Stimulated activated CD8-positive, alpha-beta memory T cell treated with anti-CD3 and anti-CD28 coated beads, Interleukin-15, amount 100 ng/mL, for 48 hours (primary cell): Measurements from ENCODE around the gene SHROOM3.

Experiments
- DNase-seq, 2 donors: peaks; one replicate each; pipeline ENCODE4 v3.0.0-alpha.2; 2020; ENCODE audit warnings: low read depth in 2 of 2

Gene SHROOM3

DNA sequence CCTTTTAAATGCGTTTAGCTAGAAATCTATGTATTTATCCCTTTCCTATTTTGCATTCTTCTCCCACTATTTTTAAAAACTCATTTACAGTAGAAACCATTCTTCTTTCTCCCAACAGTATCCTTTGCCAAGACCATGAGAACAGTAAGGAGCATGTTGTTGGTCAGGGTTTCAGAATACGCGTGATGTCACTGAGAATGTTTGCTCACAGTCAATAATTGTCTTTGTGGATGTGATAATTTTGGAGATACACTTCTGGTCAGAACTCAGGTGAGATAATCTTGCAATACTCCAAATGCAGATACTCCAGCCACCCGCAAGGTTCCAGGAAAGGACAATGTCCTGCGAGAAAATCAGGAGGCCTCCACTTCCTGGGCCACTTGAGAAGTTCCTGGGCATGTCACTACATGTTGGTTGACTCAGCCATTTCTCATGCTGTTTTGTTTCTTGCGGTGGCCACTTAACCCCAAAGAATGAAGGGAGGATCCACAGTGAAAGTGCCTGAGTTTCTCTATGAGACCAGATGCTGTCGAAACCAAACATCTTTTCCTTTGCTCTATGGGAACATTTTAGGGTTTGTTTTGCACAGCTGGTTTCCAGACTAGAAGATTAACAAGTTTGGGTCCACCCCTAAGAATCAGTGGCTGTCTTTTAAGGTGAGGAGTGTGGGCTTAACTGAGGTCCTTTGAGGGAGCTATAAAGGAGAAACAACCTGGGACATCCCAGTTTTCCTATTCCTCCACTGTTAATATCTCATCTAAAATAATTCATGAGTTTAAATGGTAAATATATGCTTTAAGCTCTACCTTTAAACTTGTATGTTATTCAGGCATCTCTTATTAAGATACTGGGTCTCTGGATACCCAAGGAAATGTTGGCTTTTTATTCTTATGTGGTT is 346.9 kb downstream of the SHROOM3 start:
- no peak for DNase-seq

DNA sequence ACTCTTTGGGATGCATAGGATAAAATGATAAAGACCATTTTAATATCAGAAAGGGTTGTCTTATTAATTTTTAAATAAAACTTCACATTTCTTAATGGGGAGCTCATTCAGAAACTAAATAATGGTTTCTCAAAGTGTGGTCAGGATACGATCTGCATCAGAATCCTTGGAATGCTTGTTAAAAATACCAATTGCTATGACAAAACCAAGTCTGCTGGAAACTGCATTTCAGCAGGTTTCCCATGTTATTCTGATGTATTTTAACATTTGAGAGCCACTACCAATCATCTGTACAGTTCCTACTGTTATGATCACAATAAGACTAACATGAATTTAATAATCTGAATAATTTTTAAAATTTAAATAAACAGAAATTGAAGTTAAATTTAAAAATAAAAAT is 347.8 kb downstream of the SHROOM3 start:
- DNase-seq: no peak

DNA sequence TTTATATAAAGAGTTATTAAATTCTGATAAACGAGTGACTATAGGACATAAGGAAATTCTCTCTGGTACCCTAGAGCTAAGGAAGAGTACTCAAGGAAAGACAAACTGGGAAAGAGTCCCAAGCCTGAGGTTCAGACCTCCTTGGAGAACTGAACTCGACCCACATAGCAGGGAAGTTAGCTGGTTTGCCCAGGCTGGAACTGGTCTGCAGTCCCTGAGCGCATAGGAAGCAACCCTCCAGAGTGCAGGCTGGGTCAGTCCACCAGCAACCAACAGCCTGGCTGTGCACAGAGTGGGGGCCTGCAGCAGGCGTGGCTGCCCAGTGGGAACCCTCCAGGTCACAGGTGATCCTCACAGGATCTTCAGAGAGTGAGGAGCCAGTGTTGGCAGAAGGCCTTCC is 348.8 kb downstream of the SHROOM3 start:
- DNase-seq: no peak

DNA sequence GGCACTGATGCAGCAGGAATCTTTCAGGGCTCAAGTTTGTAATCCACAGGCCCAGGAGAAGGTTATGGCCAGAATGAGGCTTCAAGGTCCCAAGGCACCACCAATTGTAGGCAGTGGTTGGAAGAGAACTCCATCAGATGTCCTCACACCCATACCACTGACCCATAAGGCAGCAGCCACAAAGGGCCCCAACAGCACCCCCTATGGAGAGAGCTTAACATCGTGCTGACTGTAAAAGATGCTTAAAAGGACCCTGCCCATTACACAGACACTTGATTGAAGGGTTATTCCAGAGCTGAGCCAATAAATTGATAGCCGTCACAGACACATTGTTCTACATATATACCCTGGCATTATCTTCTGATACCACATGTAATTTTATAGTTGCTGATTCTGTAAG is 349.2 kb downstream of the SHROOM3 start:
- no peak for DNase-seq

GRCh38 chr4:76787898-76788297 is 352.9 kb downstream of the SHROOM3 start:
- DNase-seq: no peak

DNA sequence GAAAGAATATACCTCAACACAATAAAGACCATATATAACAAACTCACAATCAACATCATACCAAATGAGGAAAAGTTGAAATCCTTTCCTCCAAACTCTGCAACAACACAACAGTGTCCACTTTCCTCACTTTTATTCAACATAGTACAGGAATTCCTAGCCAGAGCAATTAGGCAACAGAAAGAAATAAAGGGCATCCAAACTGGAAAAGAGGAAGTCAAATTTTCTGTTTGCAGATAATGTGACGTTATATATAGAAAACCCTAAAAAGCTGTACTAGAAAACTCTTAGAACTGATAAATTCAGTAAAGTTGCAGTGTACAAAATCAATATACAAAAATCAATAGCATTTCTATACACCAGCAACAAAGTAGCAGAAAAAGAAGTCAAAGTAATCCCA is 355.3 kb downstream of the SHROOM3 start:
- no peak for DNase-seq

GRCh38 chr4:76791479-76791878 is 356.4 kb downstream of the SHROOM3 start:
- DNase-seq: no peak

GRCh38 chr4:76792418-76792817 is 357.4 kb downstream of the SHROOM3 start:
- DNase-seq: no peak

GRCh38 chr4:76795243-76795642 is 360.2 kb downstream of the SHROOM3 start:
- no peak for DNase-seq

GRCh38 chr4:76799140-76799539 is 364.1 kb downstream of the SHROOM3 start:
- DNase-seq: no peak

DNA sequence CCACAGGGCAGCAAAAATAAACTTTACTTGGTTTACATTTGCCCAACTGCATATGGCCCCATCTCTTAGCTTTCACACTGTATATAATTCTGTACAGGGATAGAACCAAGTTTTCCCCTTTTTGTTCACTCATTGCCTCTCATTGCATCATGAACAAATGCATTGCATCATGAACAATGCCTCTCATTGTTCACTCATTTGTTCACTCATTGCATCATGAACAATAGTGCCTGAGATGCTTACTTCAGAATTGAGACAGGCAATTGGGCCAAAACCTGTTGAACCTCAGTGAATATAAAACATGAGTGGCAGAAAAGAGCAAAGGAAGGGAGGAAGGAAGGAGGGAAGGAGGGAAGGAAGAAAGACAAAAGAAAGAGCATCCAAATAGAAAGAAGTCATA is 364.7 kb downstream of the SHROOM3 start:
- DNase-seq: no peak

DNA sequence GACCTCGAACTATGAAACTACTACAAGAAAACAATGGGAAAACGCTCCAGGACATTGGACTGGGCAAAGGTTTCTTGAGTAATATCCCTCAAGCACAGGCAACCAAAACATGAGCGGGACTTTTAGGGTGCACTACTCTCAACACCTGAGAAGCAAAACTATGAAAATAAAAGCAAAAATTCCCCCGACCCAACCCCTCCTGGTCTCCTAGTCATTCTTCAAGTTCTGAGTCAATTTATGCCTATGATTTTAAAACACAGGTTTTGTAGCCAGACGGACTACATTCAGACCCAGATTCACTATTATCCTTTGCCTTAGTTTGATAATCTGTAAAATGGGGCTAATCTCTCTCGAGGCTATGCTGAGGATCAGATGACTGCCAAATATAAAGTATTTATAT is 365.9 kb downstream of the SHROOM3 start:
- DNase-seq: no peak

- DNase-seq: no peak
These were observed 366.7 kb downstream of the SHROOM3 start for GRCh38 chr4:76801621-76802235.

GRCh38 chr4:76802236-76803021 is 367.4 kb downstream of the SHROOM3 start:
- DNase-seq: no peak

DNA sequence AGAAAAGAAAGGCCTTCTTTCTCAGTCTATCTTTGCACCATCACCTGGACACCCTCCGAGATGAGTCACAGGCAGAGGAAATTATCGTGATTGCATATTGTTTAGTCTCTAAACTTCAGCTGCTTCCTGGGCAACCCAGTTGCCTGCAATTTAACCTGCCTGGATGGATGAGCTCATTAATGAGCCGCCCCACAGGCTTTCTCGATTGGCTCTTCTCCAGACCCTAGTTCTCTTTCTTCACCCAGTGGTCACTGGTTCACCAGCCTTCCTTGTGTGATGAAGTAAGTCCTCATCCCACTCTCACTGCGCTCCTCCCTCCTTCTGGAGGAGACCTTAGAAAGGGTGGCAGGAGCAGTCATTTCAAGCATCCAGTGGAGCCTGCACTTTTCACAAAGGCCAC is 368.5 kb downstream of the SHROOM3 start:
- DNase-seq: no peak

GRCh38 chr4:76804096-76804495 is 369.1 kb downstream of the SHROOM3 start:
- DNase-seq: no peak

DNA sequence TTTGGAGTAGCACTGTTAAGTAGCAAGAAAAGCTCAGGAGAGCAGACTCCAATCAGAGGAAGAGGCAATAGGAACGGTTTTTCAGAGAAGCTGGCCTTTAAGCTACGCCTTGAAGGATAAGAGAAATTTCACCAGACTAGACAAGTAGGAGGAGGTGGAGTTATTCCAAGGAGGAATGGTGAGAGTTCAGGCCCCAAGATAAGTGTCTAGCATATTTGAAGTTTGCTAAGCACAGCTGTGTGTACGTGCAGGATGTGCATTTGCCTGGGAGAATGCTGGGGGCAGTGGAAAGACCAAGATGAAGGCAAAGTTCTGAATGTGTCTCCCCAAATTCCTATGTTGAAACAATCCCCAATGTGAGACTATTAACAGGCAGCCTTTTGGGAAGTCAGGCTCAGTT is 371.3 kb downstream of the SHROOM3 start:
- no peak for DNase-seq

- DNase-seq: no peak
These were observed 371.7 kb downstream of the SHROOM3 start for GRCh38 chr4:76806757-76807156.

DNA sequence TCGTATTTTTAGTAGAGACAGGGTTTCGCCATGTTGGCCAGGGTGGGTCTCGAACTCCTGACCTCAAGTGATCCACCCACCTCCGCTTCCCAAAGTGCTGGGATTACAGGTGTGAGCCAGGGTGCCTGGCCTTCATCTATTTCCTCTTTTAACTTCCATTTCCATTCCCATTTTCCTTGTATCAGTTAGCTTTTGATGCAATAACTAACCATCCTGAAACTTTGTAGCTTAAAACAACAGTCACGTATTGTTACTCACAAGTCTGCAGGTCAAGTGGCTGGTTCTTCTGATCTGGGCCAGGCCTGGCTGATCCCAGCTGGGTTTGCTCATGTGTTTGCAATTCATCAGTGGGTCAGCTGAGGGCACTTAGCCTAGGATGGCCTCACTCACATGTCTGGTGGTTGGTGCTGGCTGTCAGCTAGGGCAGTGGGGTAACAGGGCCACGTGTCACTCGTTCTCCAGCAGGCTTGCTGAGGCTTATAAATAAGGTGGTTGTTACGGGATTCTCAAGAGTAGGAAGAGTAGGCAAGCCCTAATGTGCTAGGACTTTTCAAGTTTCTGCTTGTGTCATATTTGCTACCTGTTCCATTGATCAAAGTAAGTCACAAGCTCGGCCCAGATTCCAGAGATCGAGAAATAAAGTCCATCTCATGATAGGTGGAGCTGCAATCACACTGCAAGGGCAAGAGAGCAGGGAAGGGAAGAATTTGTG is 374.7 kb downstream of the SHROOM3 start:
- no peak for DNase-seq

- no peak for DNase-seq
These were observed 376.8 kb downstream of the SHROOM3 start for GRCh38 chr4:76811604-76812412.

GRCh38 chr4:76813070-76813469 is 378.0 kb downstream of the SHROOM3 start:
- no peak for DNase-seq
